GM19351 (cell line): ENCODE data around the gene BRSK2.

Experiments used
- ATAC-seq: cut with Tn5 transposase; IDR thresholded peaks from one replicate; pipeline ENCODE4 v1.9.1; 2021; ENCODE audit warnings: mild to moderate bottlenecking, moderate library complexity; ENCODE audit not compliant: unreplicated experiment

Gene BRSK2

DNA sequence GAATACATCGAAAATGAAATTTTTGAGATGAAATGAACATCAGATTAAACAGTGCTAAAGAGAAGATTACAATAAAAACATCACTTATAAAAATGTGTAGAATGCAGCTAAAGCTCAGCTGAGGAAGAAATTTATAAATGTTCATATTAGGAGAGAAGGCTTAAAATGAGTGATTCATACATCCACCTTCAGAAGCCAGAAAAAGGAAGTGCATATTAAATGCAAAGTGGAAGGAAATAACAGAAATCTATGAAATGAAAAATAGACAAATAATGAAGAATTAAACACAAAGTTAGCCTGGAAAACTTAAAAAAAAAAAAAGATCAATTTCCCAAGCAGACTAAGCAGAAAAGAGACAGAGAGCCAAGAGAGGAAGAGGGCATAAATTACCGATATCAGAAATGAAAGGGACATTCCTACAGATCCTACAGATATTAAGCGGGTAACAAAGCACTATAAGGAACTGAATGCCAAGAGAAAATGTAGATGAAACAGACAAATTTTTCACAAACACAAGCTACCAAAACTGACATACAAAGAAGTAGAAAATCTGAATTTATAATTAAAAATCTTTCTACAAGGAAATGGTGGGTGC lies 104.0 kb downstream of the BRSK2 start:
- ATAC-seq: no peak

DNA sequence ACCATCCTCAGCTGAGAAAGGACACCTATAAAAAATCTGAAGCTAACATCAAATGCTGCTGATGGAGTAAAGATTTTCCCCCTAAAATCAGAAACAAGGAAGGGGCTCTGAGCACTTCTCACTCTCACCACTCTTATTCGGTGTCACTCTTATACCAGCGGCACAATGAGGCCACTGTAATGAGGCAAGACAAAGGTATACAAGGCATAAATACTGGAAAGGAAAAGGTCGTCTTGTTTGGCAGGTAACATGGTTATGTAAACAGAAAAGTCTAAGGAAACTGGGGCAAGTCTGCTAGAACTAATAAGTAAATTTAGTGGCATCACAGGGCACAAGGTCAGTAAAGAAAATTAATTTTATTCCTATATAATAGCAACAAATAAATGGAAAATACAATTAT lies 104.9 kb downstream of the BRSK2 start:
- ATAC-seq: no peak

DNA sequence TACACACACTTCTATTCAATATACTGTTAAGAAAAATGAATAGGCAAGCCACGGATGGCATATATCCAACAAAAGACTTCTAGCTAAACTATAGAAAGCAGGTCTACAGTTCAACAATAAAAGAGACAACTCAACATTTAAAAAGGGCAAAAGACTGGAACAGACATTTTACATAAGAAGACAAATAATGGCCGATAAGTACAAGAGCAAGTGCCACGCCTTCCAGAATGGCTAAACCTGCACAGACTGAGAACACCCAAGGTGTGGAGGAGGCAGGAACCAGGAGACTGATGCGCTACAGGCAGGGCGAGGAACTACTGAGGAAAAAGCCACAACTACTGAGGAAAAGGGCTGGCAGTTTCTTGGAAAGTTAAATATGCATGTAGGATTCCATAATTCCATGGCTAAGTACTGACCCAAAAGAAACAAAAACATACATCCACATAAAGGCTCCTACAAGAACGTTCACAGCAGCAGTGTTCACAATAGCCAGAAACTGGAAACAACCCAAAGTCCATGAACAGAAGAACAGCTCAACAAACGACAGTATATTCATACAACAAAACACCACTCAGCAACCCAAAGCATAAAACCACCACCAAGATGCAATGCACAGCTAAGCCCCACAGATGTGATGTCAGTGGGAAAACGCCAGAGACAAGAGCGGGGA lies 106.5 kb downstream of the BRSK2 start:
- ATAC-seq: no peak

DNA sequence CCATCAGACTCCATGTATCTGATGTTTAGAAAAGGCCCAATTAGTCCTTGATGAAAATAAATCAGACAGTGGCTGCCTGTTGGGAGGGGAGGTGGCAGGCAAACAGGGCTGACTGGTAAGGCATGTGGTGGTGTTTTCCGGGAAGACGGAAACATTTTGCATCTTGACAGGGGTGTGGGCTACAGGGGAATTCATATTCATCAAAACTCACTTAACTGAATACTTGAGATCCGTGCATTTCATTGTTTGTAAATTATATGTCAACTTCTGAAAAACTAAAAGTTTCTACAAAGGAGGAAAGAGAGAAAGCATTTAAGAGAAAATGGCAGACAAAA lies 107.0 kb downstream of the BRSK2 start:
- ATAC-seq: no peak

DNA sequence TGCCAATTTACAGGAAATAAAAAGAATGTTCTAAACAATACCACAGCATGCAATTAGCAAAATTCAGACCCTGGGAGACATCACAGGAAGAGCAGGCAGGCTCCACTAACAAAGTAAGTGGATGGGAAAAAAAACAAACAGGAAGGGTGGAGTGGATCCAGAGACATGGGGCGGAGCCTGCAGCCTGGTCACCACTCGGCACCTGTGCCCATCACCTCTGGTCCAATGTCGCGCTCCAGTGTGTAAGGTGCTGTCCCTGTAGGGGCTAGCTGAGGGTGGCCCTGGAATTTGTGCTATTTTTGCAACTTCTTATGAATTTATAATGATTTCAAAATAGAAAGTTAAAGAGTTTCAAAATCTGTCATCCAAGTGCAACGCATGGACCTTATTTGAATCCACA lies 107.9 kb downstream of the BRSK2 start:
- ATAC-seq: no peak

DNA sequence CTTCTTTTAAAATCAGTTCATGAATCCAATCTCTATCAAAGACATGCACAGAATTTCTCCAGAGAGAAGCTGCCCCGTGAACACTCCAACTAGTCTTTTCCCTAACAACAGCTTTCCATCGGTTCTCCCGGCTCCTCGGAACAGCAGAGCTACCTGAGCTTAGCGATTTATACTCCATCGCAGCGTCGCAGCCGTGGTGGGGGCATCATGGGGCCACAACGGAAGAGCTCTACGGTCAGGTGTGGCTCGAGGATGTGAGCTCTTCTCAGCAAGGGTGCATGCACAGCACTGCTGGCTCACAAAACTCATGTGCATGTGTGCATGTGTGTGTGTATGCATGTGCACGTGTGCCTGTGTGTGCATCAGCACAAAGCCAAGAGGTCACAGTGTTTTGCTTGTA lies 108.5 kb downstream of the BRSK2 start:
- ATAC-seq: no peak

DNA sequence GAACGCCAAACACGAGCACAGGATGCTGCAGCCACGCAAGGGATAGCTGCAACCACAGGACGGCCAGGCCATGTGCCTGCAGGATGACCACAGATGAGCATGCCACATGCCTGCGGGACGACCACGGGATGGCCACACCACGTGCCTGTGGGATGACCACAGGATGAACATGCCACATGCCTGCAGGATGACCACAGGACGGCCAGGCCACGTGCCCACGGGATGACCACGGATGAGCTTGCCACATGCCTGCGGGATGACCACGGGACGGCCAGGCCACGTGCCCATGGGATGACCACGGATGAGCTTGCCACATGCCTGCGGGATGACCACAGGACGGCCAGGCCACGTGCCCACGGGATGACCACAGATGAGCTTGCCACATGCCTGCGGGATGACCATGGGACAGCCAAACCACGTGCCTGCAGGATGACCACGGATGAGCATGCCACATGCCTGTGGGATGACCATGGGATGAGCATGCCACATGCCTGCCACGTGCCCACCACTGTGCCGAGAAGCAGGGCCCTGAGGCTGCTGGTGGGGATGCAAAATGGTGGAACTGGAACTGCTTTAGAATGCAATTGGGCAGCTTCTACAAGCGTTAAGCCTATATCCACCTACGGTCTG lies 109.6 kb downstream of the BRSK2 start:
- ATAC-seq: no peak

DNA sequence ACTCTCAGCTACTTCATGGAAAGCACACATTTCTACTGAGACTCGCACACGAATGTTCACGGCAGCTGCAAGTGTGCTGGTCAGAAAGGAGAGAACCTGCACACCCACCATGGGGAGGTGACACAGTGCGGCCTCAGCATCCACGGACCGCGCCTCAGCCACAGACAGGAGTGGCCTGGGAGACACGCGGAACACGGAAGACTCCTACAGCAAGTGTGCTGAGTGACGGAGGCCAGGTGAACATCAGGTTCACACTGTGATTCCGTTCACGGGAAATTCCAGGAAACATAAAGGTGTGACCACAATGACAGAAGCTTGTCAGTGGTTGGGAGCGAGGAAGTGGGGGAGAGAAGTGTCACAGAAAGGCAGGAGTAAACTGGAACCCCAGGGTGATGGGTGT lies 110.2 kb downstream of the BRSK2 start:
- ATAC-seq: no peak

DNA sequence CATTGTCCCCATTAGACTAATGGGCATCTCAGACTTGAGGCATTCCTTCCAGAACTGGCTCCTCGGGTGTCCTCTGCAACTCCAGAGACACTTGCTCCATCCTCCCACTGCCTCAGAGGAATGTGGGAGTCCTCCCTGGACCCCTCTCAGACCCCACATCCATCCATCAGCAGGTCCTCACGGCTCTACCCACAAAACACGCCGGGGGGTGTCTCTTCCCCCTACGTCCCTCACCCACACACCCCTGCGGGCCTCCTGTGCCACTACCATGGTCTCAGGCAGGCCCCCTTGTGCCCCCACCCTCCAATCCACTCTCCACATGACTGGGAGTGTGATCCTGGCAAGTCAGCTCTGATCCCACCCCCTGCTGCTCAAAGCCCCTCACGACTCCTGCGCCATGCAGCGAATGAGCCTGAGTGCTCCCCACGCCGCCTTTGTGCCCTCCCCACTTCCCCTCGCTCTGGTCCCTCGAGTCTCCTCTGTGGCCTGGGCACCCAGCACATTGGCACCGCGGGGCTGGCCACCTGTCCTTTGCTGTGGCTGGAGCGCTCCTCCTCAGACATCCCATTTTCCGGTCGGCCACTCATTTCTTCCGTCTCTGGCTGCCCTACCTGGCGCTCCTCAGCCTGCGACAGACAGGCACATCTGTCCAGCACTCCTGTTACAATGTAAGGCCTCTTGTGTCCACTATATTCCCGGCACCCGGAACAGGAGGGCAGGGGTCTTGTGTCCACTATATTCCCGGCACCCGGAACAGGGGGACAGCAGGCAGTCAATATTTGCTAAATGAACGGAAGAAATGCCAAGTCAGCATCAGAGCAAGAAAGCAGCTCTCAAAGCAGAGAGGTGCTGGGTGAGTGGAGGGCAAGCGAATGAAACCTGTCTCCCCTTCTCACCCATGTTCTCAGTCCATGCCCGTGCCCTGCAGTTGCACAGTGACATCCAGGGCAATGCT lies 111.0 kb downstream of the BRSK2 start:
- no peak for ATAC-seq

DNA sequence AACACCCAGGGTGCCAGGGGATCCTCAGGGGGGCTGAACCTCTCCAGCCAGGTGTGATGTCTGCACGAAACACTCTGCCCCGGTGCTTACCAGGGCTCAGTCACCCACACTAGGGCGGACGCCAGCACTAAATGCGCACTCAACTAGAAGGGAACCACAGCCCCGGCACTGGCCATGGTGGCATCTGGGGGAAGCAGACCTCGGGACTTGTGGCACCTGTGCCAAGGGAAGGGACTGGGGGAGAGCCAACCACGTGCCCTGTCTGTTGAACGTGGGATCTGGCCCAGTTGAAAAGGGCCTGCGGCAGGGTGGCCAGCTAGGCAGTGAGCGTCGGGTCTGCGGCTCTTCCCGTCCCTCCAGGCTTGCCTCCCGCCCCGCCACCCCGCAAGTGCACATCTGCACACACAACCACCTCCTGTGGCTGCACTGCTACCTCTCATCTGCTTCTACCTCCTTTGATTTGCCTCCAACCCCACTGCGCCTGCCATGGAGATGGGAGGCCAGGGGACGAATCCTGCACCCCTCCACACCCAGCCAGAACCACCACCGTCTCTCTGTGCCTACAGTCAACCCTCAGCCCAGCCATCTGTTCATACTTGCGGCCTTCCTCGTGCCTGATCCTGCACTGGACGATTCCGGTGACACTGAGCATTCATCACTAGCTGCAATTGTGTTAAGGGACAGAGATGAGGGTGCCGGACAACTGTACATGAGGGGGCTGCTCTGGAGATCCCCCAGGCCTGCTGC lies 111.9 kb downstream of the BRSK2 start:
- no peak for ATAC-seq

DNA sequence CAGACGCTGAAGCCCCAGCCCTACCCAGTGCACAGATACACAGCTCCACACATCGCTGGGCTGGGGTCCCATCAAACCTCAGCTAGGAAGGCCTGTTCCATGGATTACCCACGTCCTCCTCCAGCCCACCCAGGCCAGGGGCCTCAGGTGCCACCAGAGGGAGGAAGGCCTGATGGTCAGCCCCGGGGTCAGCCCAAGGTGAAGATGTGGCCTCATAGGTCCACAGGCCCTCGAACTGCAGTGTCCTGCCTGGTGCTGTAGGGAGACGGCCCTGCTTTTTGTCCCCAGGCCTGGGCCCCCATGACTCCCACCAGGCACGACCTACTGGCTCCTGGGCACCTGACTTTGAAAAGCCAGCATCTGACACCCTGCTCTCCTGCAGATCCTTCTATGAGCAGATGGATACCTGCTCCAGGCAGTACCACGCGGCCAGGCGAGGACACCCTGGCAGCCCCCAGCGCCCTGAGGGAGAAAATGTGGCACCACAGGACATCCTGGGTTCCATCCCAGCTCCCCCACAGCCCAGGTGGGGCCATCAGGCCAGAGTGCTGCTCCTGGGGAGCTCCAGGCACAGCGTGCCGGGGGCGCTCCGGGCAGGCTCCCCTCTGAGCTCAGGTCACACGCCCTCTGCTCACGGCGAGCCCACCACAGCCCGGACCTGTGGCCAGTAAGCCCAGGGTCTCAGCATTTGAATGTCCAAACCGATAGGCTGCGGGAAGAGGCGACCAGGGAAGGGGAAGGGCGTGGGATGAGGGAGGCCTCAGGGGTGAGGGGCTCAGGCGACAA lies 112.6 kb downstream of the BRSK2 start:
- ATAC-seq: no peak

DNA sequence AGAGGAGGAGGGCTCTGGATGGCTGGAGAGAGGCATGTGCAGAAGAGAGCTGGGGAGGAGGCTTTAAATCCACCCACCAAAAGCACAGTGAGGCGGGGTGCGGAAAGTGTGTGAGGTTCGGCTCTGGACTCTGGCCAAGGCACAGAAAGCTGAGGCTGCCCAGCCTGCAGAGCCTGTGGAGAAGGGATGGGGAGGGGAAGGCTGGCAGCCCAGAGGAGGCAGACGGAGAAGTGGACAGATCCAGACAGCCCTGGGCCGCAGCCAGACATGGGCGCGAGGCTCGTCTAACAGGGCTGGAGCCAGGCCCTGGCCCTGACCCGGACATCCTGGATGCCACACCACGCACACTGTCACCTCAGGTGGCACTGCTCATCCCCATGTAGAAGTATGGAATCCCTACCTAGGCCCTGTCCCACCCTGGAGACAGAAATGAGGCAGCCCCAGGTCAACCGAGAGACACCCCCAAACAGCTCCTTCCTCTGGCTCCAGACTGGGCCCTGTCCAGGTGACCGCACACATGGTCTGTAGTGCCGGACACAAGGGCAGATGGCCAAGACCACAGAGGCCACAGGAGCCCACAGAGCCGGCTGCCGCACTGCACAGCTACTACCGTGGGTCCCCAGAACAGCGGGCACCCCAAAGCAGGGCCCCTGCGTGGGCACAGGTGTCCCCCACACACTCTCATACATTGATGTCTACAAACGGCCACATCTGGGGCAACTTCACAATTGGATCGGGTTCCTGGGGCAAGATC lies 113.4 kb downstream of the BRSK2 start:
- no peak for ATAC-seq

DNA sequence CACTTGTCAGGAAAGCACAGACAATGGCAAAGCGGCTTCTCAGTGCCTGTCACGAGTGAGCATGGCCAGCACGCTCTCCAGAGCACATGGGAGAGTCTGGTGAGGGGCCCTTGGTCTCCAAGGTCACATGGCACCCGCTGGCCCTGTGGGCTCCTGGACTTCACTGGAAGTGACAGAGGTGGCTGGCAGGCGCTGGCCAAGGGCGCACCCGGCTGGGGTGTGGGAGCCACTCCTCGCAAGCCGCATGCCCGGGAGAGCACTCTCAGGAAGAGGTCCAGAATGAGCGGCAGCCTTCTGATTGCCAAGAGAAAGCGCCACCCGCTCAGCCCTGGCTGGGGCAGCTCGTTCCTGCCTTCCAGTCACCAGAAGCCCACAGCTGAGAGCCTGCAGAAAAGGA lies 114.0 kb downstream of the BRSK2 start:
- no peak for ATAC-seq

DNA sequence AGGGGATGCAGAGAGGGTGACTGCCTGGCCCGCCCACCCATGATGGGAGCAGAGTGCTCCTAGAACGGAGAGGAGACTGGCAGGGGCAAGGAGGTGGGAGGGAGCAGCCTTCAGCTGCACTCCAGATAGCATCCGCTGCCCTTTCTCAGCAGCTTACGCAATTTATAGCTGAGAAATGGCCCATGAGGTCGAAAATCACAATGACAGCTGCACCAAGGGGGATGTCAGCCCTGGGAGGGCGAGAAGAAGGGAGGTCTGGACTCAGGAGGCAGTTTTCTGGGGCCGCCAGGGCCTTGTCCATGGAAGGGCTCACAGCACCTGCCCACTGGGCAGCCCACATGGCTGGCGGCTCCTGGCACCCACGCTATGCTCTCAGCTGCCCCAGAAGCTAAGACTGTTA lies 114.4 kb downstream of the BRSK2 start:
- no peak for ATAC-seq

DNA sequence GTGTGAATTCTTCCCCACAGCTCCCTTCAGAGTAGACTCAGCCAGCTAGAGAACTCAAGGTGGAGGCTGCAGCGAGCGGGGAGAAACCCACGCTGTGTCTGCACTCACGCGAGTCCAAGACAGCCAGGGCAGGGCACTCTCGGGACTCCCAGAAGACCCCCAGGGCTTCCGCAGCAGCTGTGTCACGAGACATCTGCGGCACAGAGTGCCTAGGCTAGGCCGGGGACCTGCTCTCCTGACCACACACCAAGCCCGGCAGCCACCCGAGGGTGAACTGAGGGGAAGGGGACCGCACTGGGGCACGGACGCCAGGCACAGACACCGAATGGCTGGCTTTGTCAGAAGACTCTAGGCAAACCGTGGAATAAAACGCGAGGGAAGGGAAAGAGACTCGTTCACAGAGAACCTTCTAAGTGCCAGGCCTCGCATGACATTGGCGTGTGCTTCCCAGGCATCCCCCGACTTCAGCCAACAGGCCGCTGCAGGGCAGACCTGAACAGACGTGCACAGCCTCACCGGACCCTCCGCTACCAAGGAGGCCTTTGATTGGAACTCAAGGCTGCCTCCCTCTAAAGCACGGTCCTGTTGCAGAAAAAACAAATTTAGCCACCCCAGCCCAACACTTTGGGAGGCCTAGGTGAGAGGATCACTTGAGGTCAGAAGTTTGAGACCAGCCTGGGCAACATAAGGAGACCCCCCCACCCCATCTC lies 115.0 kb downstream of the BRSK2 start:
- ATAC-seq: no peak

DNA sequence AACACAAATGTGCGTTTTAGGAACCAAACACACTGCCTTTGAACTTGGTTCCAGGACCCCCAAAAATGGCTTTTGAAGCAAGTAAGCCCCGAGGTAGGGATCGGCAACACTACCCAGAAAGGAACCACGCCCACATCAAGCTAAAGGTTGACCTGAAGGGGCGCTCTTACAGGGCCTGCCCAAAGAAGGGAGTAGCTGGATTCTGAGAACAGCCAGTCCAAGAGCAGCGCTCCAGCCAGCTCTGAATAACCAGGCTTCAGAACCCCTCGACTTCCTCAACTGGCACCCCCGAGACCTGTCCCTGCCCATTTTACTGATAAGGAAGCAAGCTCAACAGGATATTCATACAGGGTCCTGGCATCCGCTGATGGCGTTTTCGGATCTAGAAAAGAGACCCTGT lies 115.7 kb downstream of the BRSK2 start:
- ATAC-seq: no peak

DNA sequence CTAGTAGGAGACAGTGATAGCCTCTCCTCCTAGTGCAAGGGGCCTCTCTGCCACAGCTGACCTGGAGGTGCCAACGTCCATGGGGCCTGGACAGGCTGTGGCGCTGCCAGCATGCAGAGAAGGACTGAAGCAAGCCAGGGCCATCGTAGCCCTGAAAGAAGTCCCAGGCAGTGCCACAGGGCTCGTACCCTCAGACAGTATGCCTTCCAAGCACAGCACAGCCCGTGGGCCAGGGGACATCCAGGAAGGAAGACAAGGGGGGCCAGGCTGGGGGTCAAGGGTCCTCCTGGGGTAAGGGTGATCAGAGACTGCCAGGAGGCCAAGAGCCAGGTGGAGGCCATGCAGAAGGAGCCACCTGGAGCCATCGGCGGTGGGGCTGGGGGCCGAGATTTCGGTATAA lies 117.2 kb downstream of the BRSK2 start:
- ATAC-seq: no peak

DNA sequence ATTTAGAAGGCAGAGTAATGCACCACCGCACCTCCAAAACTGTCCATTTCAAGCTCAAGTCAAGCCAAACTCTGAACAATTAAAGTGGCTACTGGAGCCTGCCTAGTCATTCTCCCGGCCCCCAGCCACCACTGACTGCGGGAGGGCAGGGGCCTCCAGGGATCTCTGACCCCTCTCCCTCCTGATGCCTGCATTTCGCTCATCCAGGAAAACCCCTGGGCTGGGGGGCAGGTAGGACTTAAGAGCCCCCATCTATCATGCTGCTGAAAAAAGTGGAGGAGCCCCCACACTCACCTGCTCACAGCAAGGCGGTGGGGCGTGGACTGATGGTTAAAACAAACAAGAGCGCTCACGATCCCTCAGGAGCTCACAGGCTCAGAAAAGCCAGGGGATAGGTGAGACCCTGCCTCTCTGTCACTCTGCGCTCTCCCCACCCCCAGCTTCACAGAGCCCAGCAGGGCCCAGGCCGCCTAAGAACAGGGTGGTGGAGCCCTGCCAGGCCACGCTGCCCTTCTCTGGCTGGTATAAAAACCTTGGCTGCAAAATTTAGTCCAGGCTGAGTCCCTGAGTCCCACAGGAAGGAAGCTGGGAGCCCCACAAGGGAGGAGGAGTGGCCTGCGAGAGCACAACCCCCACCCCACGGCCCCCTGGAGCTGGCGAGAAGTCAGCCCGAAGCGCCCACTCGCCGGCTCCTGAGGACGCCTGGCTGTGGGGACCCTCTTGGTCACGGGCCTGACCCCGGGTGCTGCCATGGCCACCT lies 117.8 kb downstream of the BRSK2 start:
- no peak for ATAC-seq
